ENCODE measurements around the gene LDLRAP1. TPM values are rescaled to one million over a fixed set of nuclear protein-coding genes. Genes with fewer than 3 reads are reported as not detected.
A peak's percentile ranks its signal among the peaks of the same experiment; 100 is the strongest.

Gene LDLRAP1
- total and polyA plus RNA-seq, 9 of the 15 experiments (the other 6 are each of a cell fraction or from before 2014, with no cell fraction given), result 0.56 to 29.6 (median 16.2) TPM

DNA sequence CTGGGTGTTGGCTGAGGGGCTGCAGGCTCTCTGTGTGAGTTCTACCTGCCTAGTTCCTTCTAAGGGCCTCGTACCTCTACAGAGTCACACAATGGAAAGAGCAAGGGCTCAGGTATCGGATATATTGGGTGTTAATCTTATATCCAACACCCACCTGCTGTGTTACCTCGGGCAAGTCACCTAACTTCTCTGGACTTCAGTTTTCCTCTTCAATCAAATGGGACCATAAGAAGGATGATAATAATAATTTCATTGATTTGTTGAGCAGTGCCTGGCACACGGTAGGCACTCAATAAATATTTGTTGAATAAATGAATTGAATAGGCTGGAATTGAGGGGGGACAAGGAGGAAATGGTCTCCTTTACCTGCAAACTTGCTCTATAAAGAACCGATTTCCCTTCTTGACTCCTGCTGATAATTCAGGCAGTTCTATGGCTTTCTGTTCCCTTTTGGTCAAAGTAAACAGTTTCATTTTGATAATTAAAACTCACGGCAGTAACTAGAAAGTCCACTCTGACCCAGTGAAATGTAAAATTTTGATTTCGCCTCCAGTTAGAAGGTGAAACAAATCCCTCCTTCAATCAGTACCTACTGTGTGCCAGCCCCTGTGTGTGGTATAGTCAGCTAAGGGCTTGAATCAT, 56.7 kb downstream of the LDLRAP1 start:
- Histone ChIP-seq H3K4me3 (no peak overlapping the region), H2AFZ (ENCODE audit: low read depth, low read length) (no peak overlapping the region), H3K79me2 (ENCODE audit: control insufficient read depth, insufficient read depth, low read length) (no peaks in the 10 kb centered on the region), H4K20me1 (replicated peaks; ENCODE audit: control insufficient read depth, insufficient read depth, low read length) (peaks cover 8% of the 10 kb centered on the region; the same call in 1 of the 2 replicates), H3K4me2 (ENCODE audit: insufficient read depth, low read length) (no peak overlapping the region), H3K9ac (ENCODE audit: insufficient read depth in 1 of 2, low read depth in 2 of 2, low read length in 2 of 2) (no peak overlapping the region), H3K9me1 (ENCODE audit: control insufficient read depth, insufficient read depth, low read length) (no peaks in the 10 kb centered on the region), H3K9me3 (replicated peaks; ENCODE audit: control insufficient read depth, insufficient read depth, low read depth, low read length) (no peaks in the 10 kb centered on the region), H3K27ac (ENCODE audit: extremely low read depth, low read depth, low read length) (no peak overlapping the region), H3K36me3 (ENCODE audit: control insufficient read depth, insufficient read depth, low read length) (no peaks in the 10 kb centered on the region), H3K27me3 (ENCODE audit: control insufficient read depth in 2 of 2, insufficient read depth in 2 of 2, low read length in 2 of 2) (peaks cover 42 to 47% of the 10 kb centered on the region in 2 experiments), H3K4me1 (replicated peaks in 1 of 2; ENCODE audit: control insufficient read depth in 2 of 2, insufficient read depth in 2 of 2, low read length in 2 of 2) (no peaks in the 10 kb centered on the region)
- no peak for FAIRE-seq
- intact Hi-C loops (cut with micrococcal nuclease), result no loop called here
- no peak for DNase-seq (ENCODE audit: extremely low read depth in 1 of 4, low spot score in 3 of 4)
- no TSS peak for BruUV-seq (replicated peaks)
- under 1% methylated on average over 7 of the region's 7 CpGs for WGBS (ENCODE audit: insufficient coverage, low coverage, missing lambda C conversion rate)
- TF ChIP-seq MEF2D (tag; conservative IDR thresholded peaks at IDR 0.05; ENCODE audit: low read depth), result no peak
- peak; percentile 55; the same call in 1 of the 2 replicates for TF ChIP-seq BCOR (IDR thresholded peaks at IDR 0.05)
- no peak for TF ChIP-seq ZBTB1 (CRISPR knock-in tag; IDR thresholded peaks at IDR 0.05; ENCODE audit: borderline replicate concordance, low read depth)
- TF ChIP-seq, protein P1, sequence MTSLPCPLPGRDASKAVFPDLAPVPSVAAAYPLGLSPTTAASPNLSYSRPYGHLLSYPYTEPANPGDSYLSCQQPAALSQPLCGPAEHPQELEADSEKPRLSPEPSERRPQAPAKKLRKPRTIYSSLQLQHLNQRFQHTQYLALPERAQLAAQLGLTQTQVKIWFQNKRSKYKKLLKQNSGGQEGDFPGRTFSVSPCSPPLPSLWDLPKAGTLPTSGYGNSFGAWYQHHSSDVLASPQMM (CRISPR knock-in tag; IDR thresholded peaks at IDR 0.05), result no peak
- TF ChIP-seq RBM25 (IDR thresholded peaks at IDR 0.05; ENCODE audit: low read depth, low read length, severe bottlenecking), result peak; percentile 76
- no peak for TF ChIP-seq ELF4 (CRISPR knock-in tag; IDR thresholded peaks at IDR 0.05)
- no peak for TF ChIP-seq SIN3B (IDR thresholded peaks at IDR 0.05; ENCODE audit: low read depth)
- TF ChIP-seq EZH2 (IDR thresholded peaks at IDR 0.05; ENCODE audit: borderline replicate concordance, low read depth, low read length), result no peak
- TF ChIP-seq ZFP36 (IDR thresholded peaks at IDR 0.05; ENCODE audit: low read depth, low read length, partially characterized antibody), result peak; percentile 57
- in situ Hi-C loops (cut with MboI), result no loop called here
- CTCF ChIA-PET (ENCODE audit: low intra/inter-chr PET ratio), result no interaction called here
- POLR2A ChIA-PET, result no interaction called here
- ATAC-seq, result no peak

All from K562 (cell line).